ENCODE results near the gene GPX6.

DNA sequence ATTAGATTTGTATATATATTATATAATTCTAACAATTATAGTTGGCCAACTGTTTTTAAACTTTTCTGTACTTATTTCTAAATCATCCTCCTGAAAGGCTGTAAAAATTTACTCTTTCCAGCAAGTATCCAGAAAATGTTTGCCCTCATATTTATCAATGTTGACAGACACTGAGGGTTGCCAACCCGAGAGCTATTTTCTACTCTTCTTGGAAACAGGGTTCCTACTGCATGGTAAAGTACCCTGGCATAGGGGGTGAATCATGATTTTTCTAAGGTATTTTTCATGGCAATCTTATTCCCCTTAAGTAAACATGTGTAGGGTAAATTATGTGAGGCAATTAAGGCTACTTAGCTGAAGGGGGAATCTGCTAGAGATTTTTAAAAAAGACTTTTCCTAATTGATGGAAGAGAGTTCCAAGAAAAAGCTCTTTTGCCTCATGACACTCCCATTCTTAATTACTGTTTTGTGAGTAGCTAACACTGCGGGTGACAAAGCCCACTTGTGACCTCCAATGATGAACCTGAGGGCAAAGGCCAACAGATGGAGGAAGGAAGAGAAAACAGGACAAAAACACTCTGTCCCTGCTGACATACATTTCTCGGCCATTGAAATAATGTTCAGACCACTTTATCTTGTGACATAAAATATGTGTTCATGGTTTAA lies 48.0 kb upstream of the GPX6 start:
- TF ChIP-seq POLR2A (IDR thresholded peaks at IDR 0.05; ENCODE audit: low read depth, low read length) (no peak), POLR2AphosphoS5 (IDR thresholded peaks at IDR 0.05; ENCODE audit: low read depth, low read length) (no peak)

Data from GM12892 (cell line).